Measurements from ENCODE around the gene THAP4. TPM values are rescaled to one million over a fixed set of nuclear protein-coding genes. Genes with fewer than 3 reads are reported as not detected.

The THAP4 gene
- total RNA-seq (2022; extraction: Qiagen RNA extraction) = 61.5 to 88.4 TPM (median 82.3 TPM) in 5 replicates

DNA sequence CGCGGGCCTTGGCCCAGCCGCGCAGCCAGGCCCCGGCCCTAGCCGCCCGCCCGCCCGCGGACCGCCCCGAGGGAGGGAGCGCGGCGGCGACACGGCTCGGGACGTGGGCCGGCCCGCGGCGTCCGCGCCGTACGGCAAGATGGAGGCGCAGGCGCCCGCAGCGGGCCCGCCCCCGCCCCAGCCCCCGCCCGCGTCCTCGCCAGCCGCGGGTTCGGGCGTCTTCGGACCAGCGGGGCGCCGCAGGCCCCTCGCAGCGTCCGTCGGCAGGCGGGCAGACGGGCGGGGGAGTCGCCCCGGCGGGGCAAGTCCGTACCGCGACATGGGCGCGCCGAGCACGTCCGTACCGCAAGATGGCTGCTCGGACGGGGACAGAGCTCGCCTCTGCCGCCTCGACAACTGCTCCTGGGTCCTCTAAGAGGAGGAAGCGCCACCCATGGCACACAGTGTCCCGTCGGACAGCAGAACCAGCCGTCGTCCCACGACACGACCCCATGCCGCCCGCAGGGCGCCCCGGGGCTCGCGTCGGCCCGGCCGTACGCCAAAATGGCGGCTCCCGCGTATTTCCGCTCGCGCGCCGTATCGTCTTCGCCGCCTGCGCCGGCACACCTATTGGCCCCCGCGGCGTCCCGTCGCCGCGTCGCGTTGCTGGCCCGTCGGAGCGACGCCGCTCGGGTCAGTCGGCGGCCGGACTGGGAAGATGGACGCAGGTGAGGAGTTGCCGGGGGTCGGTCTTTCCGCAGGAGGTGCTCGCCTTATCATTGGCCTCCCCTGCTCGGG lies at the start of gene THAP4, which contains the start of gene ATG4B:
Gene THAP4 (minus strand): TSS at position 141 of the 777 bp plus-strand sequence. CDS start 141 bp downstream, outside the sequence.
Gene ATG4B (plus strand): TSS at position 676 of the 777 bp plus-strand sequence. CDS start 22 bp downstream, at position 698.

DNA sequence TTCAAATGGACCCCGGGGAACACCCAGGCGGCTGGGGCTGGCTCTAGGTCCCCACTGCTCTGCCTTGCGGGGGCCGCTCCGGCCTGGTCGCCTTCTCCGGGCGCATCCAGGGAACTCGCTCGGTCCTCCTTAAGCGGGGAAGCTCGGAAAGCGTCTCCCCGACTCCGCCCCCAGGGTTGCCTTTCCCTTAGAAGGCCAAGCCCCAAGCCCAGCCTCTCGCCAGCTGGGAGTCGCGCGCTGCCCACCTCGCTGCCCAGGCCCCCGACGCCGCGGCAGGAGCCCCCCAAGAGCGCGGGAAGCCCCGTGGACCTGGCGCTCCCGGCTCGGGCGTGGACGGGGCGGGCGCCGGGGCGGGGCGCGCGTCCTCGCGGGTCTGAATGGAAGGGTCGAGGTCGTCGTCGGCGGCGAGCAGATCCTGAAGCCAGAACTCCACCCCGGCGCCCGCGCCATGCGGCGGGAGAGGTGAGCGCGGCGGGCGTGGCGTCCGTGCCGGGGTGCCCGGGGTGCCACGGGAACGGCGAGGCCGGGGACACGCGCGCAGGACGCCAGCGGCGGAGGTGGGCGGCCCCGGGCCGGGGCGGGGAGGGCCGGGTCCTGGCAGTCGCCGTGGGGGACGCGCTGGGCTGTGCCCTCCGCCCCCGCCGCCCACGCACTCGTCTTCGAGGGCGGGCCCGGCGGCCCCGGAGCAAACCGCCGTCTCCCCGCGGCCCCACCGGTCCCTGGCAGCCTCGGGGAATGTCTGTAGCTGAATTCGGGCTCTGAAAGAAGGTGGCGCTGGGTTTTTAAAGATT lies 78.2 kb downstream of the THAP4 start, which contains the start of gene BOK:
Gene BOK (plus strand): TSS at position 214 of the 791 bp plus-strand sequence. CDS start 739 bp downstream, outside the sequence.

Other genes with a start within 250 kb of the THAP4 start
- 81.1 to 126 TPM (median 115 TPM) in 5 replicates for gene STK25, start 128.6 kb downstream of the THAP4 start, total RNA-seq (2022; extraction: Qiagen RNA extraction)
- gene BOK, start 78.4 kb downstream of the THAP4 start, total RNA-seq (2022; extraction: Qiagen RNA extraction) = 27.5 to 36.8 TPM (median 32.0 TPM) in 5 replicates
- 46.5 to 61.0 TPM (median 51.5 TPM) in 5 replicates for gene ATG4B, start 535 bp upstream of the THAP4 start, total RNA-seq (2022; extraction: Qiagen RNA extraction)
- 111 to 129 TPM (median 113 TPM) in 5 replicates for gene DTYMK, start 49.7 kb upstream of the THAP4 start, total RNA-seq (2022; extraction: Qiagen RNA extraction)
- 21.3 to 26.7 TPM (median 23.5 TPM) in 5 replicates for gene ING5, start 64.9 kb upstream of the THAP4 start, total RNA-seq (2022; extraction: Qiagen RNA extraction)
- gene D2HGDH, start 97.5 kb upstream of the THAP4 start, total RNA-seq (2022; extraction: Qiagen RNA extraction) = 5.1 to 10.6 TPM (median 8.5 TPM) in 5 replicates
- 0.15 to 0.27 TPM (median 0.25 TPM) in 5 replicates for gene GAL3ST2, start 139.7 kb upstream of the THAP4 start, total RNA-seq (2022; extraction: Qiagen RNA extraction)
- 0.25 to 0.34 TPM (median 0.27 TPM) in 4 of 5 replicates, not detected in the other for gene NEU4, start 172.0 kb upstream of the THAP4 start, total RNA-seq (2022; extraction: Qiagen RNA extraction)
- 0.03 TPM in 1 of 5 replicates, not detected in the others for gene PDCD1, start 221.7 kb upstream of the THAP4 start, total RNA-seq (2022; extraction: Qiagen RNA extraction)
- not detected in 5 replicates for gene RTP5, start 232.6 kb upstream of the THAP4 start, total RNA-seq (2022; extraction: Qiagen RNA extraction)